ENCODE data around the gene ARID3C. TPM values are rescaled to one million over a fixed set of nuclear protein-coding genes. Genes with fewer than 3 reads are reported as not detected.

ARID3C gene
- total RNA-seq, 1 experiment from 2014 or later, result 0.42 TPM

DNA sequence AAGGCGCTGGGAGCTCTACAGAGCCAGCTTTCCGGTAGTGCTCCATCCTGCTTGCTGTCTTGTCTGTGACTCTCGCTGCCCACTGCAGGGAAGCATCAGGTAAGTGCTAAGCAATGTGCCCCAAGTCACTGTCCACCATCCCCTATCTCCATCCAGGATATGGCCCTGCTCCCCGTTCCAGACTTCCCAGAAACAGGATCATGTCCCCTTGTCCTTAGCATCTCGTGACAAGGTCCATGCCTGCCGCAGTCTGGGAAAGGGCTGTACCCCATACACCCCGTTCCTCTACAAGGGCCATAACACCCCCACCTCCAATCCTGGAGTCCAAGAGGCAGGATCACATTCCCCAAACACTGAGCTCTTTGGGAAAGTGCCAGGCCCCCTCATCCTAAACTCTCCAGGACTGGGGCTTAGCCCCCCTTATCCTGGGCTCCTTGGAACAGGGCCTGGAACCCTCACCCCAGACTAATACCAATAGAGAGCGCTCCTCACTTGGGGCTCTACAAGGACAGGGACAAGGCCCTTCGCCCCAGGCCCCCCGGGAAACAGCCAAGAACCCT is 17.5 kb downstream of the ARID3C start:
- H3K9me3 ChIP-seq (ENCODE audit: control insufficient read depth in 1 of 2, insufficient read depth in 1 of 2, low read depth in 1 of 2, low read length in 2 of 2), result no peaks in the 10 kb centered on the region
- H3K4me1 ChIP-seq (ENCODE audit: control insufficient read depth in 1 of 2, insufficient read depth in 2 of 2, low read length in 2 of 2), result peaks cover 5 to 32% of the 10 kb centered on the region in 2 experiments
- H3K27ac ChIP-seq (ENCODE audit: low read depth, low read length), result peak overlapping the region; percentile 82
- H3K27me3 ChIP-seq (ENCODE audit: insufficient read depth, low read length), result no peaks in the 10 kb centered on the region
- CTCF ChIA-PET, result no interaction called here
- H2AFZ ChIP-seq (ENCODE audit: low read depth, low read length, poor library complexity, severe bottlenecking), result no peak overlapping the region
- peak; percentile 39 for ATAC-seq
- peak overlapping the region; percentile 90 for H3K9ac ChIP-seq (ENCODE audit: low read length)
- no peak for DNase-seq (ENCODE audit: low read depth, low spot score)
- peak overlapping the region; percentile 91 for H3K4me2 ChIP-seq (ENCODE audit: low read length)
- POLR2A ChIA-PET, result interaction anchor here (1.0 to 2.1 kb wide), 2 partner anchors 9 to 27 kb away, joined by 3 to 6 read pairs; partner anchors contain the start of gene SIGMAR1
- peak overlapping the region; percentile 87 to 95 for H3K4me3 ChIP-seq (replicated peaks in 1 of 2; ENCODE audit: low read depth in 1 of 2, low read length in 2 of 2)
- peaks cover 15% of the 10 kb centered on the region for H3K79me2 ChIP-seq (ENCODE audit: insufficient read depth, low read length)
- no peaks in the 10 kb centered on the region for H4K20me1 ChIP-seq (ENCODE audit: insufficient read depth)
- intact Hi-C loops (cut with micrococcal nuclease), result no loop called here
- TF ChIP-seq SRF (IDR thresholded peaks at IDR 0.05; ENCODE audit: low read depth) (no peak), SIN3A (IDR thresholded peaks at IDR 0.05; ENCODE audit: low read depth) (0 out of 2 replicates have a peak, but pooled peaks have one; percentile 4), CEBPB (IDR thresholded peaks at IDR 0.05; ENCODE audit: low read depth) (no peak)
- TF ChIP-seq, protein P1, sequence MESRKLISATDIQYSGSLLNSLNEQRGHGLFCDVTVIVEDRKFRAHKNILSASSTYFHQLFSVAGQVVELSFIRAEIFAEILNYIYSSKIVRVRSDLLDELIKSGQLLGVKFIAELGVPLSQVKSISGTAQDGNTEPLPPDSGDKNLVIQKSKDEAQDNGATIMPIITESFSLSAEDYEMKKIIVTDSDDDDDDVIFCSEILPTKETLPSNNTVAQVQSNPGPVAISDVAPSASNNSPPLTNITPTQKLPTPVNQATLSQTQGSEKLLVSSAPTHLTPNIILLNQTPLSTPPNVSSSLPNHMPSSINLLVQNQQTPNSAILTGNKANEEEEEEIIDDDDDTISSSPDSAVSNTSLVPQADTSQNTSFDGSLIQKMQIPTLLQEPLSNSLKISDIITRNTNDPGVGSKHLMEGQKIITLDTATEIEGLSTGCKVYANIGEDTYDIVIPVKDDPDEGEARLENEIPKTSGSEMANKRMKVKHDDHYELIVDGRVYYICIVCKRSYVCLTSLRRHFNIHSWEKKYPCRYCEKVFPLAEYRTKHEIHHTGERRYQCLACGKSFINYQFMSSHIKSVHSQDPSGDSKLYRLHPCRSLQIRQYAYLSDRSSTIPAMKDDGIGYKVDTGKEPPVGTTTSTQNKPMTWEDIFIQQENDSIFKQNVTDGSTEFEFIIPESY (IDR thresholded peaks at IDR 0.05; ENCODE audit: extremely low read depth, insufficient replicate concordance, low read length), result no peak
- BruUV-seq (replicated peaks), result TSS peak; percentile 73
- 0 out of 4 replicates have a peak, but pooled peaks cover 0 to 3% of the 10 kb centered on the region in 2 experiments for H3K36me3 ChIP-seq (ENCODE audit: control insufficient read depth in 1 of 2, insufficient read depth in 2 of 2, low read length in 2 of 2)
- RAD21 ChIA-PET (ENCODE audit: low non-redundant PET in 1 of 2, low total read pairs in 2 of 2, uncharacterized antibody in 2 of 2, unreplicated experiment in 2 of 2), result interaction anchor here in 1 of 2 experiments (0.6 kb wide), 1 partner anchor 23 kb away, joined by 3 read pairs; no protein-coding TSS in a partner anchor
- no peaks in the 10 kb centered on the region for H3K9me2 ChIP-seq (ENCODE audit: insufficient read depth)

Data from HCT116 (cell line).